WI38 (cell line): ENCODE results near the gene PHOSPHO1.

Experiments used
- H3K4me3 ChIP-seq: 2 replicates; pipeline ENCODE4 v1.5.1; 2011; ENCODE audit warnings: low read depth, mild to moderate bottlenecking, control low read depth, low read length
- CTCF ChIP-seq: IDR thresholded peaks from 2 replicates; pipeline ENCODE4 v1.5.1; 2012; ENCODE audit warnings: low read depth, mild to moderate bottlenecking, control low read depth, low read length

Gene PHOSPHO1

GRCh38 chr17:49252148-49252695, 21.6 kb upstream of the PHOSPHO1 start:
- TF ChIP-seq CTCF, result no peak
- H3K4me3 ChIP-seq, result no peak overlapping the region

GRCh38 chr17:49249890-49250522, 19.4 kb upstream of the PHOSPHO1 start:
- no peak overlapping the region for H3K4me3 ChIP-seq
- no peak for TF ChIP-seq CTCF

GRCh38 chr17:49249292-49249794, 18.8 kb upstream of the PHOSPHO1 start:
- no peak overlapping the region for H3K4me3 ChIP-seq
- no peak for TF ChIP-seq CTCF

- no peak overlapping the region for H3K4me3 ChIP-seq
- TF ChIP-seq CTCF, result no peak
These were observed 17.4 kb upstream of the PHOSPHO1 start for GRCh38 chr17:49247944-49248343.

- no peak for TF ChIP-seq CTCF
These were observed 14.3 kb upstream of the PHOSPHO1 start for GRCh38 chr17:49244839-49245238.

GRCh38 chr17:49242813-49243212, 12.2 kb upstream of the PHOSPHO1 start:
- TF ChIP-seq CTCF, result no peak

More at GRCh38 chr17:49244839-49245238, 14.3 kb upstream of the PHOSPHO1 start:
- H3K4me3 ChIP-seq, result no peak overlapping the region

GRCh38 chr17:49241692-49242397, 11.3 kb upstream of the PHOSPHO1 start:
- no peak for TF ChIP-seq CTCF
- H3K4me3 ChIP-seq, result no peak overlapping the region

More at GRCh38 chr17:49242813-49243212, 12.2 kb upstream of the PHOSPHO1 start:
- no peak overlapping the region for H3K4me3 ChIP-seq
